Inflammatory macrophage treated with lipopolysaccharide for 4 hours (primary cell): ENCODE measurements around the gene OR13J1.
"Not testable (repeated sequence)": the region's sequence is repeated elsewhere in the genome, so short reads cannot be mapped to it uniquely, and the experiment has no call there.

Source experiments
- DNase-seq: peaks from one replicate; pipeline ENCODE4 v3.0.0-alpha.2; 2020

OR13J1 gene

GRCh38 chr9:35904338-35904737 lies 34.1 kb upstream of the OR13J1 start:
- no peak for DNase-seq

DNA sequence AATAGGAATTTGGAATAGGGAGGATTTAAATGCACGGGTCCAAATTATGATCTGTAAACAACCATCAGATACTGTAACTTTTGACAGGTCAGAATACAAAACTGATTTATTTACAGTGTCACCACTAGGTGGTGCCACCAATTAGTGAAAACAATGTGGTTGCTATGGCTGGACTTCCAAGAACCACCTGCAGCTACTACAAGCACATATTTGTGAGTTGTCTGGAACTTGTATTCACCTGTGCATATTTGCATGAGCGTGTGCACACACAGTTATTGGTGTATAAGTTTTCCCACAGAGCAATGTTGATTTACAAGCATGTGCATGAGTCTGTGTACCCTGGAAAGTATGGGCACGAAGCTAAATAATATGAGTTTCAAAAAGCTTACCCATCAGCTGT lies 32.8 kb upstream of the OR13J1 start:
- peak; percentile 56 for DNase-seq

GRCh38 chr9:35899021-35899420 lies 28.8 kb upstream of the OR13J1 start:
- DNase-seq: no peak

GRCh38 chr9:35898337-35898736 lies 28.1 kb upstream of the OR13J1 start:
- DNase-seq: no peak

DNA sequence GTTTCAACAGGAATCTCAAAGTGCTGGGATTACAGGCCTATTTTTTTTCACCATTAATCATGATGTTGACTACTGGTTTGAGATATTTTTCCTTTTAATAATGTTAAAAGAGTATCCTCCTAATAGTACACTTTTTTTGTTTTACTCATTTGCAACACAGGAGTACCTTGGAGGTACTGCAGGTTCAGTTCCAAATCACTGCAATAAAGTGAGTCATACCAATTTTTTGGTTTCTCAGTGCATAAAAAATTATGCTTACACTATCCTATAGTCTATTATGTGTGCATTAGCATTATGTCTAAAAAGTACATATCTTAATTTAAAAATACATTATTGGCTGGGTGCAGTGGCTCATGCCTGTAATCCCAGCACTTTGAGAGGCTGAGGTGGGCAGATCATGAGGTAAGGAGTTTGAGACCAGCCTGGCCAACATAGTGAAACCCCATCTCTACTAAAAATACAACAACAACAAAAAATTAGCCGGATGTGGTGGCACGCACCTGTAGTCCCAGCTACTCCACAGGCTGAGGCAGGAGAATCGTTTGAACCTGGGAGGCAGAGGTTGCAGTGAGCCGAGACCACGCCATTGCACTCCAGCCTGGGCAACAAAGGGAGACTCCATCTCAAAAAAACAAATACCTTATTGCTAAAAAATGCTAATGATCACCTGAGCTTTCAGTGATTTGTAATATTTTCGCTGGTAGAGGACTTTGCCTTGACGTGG lies 27.3 kb upstream of the OR13J1 start:
- not testable (repeated sequence) for DNase-seq

- DNase-seq: no peak
These were observed 26.4 kb upstream of the OR13J1 start for GRCh38 chr9:35896570-35896969.

- peak; percentile 28 for DNase-seq
These were observed 21.9 kb upstream of the OR13J1 start for GRCh38 chr9:35892051-35892450.

DNA sequence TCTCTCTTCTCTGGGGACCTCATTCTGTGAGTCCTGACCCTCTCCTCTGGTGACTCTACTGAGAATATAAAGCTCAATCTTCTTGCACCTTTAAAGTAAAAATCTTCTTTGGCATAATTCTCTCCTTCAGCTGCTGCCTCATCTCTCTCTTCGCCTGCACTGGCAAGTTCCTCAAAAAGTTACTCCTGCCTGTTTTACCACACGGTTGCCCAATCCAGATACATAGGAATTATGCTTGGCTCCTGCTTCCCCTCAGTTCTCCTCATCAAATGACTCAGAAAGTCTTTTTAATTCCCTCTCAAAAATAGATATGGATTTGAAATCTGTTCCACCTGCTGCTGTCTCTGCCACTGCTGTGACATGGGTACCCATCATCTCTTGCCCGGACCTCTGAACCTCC lies 21.4 kb upstream of the OR13J1 start:
- DNase-seq: peak; percentile 64

DNA sequence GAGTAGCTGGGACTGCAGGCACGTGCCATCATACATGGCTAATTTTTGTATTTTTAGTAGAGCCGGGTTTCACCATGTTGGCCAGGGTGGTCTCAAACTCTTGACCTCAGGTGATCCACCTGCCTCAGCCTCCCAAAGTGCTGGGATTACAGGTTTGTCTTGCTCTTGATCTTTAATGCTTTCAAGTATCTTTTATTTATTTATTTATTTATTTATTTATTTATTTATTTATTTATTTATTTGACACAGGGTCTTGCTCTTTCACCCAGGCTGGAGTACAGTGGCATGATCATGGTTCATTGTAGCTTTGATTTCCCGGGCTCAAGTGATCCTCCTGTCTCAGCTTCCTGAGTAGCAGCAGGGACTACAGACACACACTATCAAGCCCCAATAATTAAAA lies 14.7 kb upstream of the OR13J1 start:
- DNase-seq: not testable (repeated sequence)

GRCh38 chr9:35882996-35883395 lies 12.8 kb upstream of the OR13J1 start:
- no peak for DNase-seq

GRCh38 chr9:35882263-35882848 lies 12.2 kb upstream of the OR13J1 start:
- peak; percentile 62 for DNase-seq

DNA sequence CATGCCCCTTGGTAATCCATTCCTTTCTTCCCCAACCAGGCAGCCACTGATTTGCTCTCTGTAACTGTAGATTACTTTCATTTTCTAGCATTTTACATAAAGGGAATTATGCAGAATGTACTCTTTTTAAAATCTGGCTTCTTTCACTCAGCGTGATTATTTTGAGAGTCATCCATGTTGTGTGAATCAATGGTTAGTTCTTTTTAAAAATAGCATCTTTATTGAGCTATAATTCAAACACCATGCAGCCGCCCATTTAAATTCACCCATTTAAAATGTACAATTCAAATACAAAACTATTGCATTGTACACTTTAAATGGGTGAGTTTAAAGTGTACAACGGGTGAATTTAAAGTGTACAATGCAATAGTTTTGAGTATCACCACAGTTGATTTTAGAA lies 2.3 kb upstream of the OR13J1 start:
- no peak for DNase-seq

DNA sequence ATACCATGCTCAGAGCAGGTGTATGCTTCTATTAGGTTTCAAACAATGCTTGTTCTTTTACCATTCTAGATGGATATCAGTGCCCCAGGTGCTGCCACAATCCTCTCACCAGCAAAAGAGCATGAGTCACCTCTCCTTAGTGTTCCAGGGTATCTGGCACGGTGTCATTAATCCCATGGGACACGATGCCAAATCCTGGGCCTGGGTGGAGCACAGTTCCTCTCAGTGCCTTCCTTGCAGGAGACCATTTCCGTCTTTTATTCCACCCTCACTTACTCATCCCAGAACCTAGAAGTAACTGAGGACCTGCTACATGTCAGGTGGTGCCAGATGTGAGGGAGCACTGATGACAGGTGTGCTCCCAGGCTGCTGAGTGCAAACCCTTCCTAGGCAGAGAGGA lies 1.3 kb upstream of the OR13J1 start:
- no peak for DNase-seq

GRCh38 chr9:35869621-35870216 lies 482 bp downstream of the OR13J1 start:
- DNase-seq: no peak

GRCh38 chr9:35868933-35869332 lies 1.3 kb downstream of the OR13J1 start:
- no peak for DNase-seq

- DNase-seq: no peak
These were observed 2.7 kb downstream of the OR13J1 start for GRCh38 chr9:35867538-35867937.

DNA sequence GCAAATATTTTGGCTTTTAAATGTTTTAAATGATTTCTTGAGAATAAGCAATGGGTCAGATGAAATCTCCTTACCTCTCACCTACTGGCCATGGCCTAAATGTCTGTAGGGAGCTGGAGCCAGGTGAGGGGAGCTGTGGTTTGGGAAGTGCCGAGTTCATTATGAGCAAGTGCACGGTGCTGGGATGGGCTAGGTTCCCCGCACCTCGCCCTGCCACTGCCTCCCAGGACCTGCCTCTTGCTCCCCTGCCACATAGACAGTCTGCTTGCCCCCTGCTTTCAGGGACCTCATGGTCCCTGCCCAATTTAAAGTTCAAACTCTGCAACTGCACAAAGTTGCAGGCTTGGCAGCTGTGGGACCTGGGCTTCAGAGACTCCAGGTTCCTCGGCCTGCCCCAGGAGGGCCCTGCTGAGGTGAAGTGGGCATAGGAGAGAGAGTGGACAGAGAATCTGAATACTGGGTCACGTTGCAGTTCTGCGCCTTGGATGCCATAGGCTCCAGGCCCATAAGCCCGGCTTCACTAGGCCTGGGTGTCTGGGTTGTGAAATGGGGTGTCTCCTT lies 5.4 kb downstream of the OR13J1 start:
- no peak for DNase-seq

DNA sequence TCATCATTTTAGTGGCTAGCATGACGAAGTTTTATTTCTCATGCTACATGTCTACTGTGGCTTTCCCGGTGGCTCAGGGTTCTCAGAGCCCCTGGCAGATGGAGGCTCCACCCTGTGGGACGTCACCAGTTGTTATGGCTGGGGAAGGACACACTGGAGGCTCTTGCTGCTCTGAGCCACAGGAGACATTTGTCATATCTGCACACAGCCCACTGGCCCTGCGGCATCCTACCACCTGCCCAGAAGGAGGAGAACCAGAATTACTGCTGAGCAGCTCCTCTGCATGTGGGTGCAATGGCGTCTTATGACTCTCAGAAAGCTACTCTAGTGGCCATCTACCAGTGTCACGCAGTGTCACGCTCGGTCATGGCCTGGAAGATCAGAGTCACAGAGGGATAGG lies 6.6 kb downstream of the OR13J1 start:
- no peak for DNase-seq

DNA sequence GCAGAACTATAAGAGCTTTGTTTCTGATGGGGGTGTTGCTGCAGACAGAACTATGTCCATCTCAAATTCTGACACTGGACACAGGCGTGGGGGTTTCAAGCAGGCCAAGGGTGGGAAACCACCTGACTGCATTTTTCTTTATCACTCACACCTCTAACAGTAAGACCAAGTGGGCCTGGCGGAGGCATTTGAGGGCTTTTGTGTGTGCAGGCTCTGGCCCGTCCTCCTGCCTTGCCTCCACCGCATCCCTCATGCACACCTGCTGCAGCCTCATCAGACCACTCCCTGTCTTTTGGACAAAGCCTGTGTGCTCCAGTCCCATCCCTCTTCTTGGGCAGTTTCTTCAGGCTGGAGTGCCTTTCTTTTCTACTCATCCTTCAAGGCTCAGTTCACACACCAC lies 7.9 kb downstream of the OR13J1 start:
- DNase-seq: no peak

DNA sequence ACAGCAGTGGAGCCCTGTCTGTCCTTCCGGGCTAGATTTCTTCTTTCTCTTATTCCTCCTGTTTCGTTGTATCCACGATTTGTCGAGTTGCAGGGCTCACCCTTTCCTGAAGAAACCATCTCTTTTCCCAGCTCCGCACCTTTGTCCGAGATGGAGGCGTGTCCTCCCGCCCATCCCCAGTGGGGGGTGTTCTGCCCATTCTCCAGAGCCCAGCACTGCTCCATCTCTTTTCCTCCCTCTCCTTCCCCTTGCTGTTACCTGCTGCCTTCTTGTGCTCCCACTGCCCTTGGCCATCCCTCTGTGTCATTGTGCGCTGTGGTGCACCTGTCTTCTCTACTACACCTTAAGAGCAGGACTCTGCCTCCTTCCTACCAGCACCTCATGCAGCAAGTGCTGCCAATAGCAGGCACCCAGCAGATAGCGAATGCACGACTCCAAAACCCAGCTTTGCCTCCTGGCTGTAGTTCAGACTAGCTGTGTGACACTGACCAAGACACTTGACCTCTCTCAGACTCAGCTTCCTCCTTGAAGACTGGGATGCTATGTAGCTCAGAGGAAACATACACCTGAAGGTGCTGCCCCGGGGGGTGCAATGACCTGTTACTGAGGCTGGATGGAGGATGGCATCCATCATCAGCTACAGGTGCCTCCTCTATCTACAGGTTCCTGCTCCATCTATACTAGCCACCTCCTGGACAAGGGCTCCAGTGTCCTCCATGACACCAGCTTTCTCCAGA lies 8.9 kb downstream of the OR13J1 start:
- no peak for DNase-seq

DNA sequence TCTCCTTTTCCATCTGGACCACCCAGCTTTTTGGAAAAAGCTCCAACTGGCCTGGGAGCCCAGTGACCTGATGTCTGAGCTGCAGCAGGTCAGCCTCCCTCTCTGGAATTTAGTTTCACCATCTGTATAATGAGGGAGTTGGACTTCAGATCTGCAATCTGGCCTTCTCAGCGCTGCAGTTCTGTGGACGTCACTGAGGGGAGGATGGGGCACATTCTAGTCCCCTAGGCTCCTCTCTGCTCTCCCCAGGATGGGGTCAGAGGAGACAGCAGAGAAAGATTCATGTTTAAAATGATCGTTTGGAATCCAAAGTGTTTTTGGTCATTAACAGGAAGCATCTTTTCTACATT lies 10.2 kb downstream of the OR13J1 start:
- no peak for DNase-seq

GRCh38 chr9:35859310-35859989 lies 10.8 kb downstream of the OR13J1 start:
- DNase-seq: no peak

DNA sequence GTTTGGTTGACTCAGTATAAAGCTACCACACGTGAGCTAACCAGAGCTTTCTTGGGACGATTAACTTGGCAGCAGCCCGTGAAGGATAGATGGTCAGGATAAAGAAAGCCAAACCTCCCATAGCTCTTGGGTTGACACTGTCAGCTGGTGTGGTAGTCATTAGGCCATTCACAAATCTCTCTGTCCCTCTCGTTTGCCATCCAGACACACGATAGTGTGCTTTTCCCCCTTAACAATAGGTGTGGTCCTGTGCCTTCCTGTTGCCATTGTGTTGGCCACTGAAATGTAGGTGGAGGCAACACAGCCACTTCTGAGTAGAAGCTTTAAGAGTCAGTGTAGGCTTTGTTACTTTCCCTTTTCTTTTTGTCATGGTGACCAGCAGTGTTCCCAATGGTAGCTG lies 11.7 kb downstream of the OR13J1 start:
- DNase-seq: no peak
